Stimulated activated CD8-positive, alpha-beta memory T cell treated with anti-CD3 and anti-CD28 coated beads, Interleukin-2, amount 100 ng/mL, for 48 hours (primary cell): ENCODE measurements around the gene CBFA2T3.

Experiments
- DNase-seq, 2 donors: peaks; one replicate each; pipeline ENCODE4 v3.0.0-alpha.2; 2020; ENCODE audit warnings: low read depth in 2 of 2

Gene CBFA2T3

DNA sequence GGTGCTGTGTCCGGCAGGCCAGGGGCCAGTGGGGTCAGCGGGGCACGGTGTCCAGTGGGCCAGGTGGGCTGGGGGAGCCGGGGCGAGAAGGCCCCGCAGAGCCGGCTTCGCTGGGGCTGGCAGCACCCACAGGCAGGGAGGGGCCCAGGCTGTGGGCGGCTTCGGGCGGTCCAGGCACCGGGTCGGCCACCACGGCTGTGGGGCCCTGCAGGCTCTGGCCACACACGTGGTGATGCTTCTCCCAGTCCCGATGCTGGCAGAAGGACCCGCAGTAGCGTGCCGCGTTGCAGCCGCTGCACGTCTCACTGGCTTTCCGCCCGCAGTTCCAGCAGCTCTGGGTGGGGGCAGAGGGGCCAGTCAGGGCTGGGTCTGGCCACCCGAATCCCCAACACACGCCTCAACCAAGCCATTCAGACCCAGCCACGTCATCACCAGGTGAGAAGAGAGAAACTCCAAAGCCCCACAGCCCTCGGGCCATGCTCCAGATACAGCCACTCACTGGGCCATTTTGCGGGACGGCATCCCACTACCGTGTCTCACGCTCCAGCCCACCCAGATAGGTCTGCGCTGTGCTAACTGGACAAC, 100.0 kb downstream of the CBFA2T3 start:
- DNase-seq: no peak

DNA sequence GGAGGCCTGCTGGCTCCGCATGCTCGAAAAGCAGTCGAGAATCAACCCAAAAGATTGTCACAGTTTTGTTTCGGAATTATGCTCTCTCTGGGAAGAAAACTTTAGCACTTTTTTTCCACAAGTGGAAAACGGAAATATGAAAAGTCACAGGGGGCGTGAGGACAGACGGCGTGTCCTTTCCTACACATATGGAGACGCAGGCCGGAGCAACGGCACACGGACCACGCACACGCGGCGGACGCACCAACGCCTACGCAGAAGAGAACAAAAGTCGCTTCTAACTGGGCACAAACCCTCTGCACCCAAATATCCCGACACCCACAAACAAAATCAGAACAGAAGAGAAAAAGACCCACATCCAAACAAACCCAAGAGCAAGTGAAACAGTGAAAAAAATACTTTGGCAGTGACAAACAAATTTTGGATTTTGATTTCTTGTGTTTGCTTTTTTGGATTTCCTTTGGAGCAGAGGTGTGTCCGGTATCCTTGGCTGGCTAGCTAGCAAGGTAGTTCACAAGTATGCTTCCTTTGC, 101.2 kb downstream of the CBFA2T3 start:
- no peak for DNase-seq

DNA sequence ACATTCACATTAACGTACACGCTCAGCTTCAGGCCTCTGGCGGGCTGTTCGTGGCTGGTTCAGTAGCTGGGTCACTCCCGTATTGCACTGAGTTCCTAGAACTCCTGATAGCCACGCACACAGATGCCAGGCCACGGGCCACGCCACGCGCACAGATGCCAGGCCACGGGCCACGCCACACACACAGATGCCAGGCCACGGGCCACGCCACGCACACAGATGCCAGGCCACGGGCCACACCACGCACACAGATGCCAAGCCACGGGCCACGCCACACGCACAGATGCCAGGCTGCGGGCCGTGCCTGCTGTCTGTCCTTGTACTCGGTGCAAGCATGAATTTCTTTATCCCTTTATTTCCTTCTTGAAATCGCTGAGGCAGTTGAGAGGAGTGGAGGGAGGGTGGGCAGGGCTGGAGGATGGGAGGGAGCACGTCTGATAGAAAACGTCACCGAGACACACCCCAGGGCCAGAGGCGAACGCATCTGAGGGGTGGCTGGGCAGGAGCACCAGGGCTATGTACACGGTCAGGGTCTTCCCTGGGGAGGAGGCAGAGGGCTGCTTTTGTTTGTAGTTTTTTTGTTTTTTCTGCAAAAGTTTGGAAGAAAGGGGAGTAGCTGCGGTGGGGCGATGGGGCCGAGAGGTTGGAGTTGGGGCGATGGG, 101.9 kb downstream of the CBFA2T3 start:
- DNase-seq: no peak

DNA sequence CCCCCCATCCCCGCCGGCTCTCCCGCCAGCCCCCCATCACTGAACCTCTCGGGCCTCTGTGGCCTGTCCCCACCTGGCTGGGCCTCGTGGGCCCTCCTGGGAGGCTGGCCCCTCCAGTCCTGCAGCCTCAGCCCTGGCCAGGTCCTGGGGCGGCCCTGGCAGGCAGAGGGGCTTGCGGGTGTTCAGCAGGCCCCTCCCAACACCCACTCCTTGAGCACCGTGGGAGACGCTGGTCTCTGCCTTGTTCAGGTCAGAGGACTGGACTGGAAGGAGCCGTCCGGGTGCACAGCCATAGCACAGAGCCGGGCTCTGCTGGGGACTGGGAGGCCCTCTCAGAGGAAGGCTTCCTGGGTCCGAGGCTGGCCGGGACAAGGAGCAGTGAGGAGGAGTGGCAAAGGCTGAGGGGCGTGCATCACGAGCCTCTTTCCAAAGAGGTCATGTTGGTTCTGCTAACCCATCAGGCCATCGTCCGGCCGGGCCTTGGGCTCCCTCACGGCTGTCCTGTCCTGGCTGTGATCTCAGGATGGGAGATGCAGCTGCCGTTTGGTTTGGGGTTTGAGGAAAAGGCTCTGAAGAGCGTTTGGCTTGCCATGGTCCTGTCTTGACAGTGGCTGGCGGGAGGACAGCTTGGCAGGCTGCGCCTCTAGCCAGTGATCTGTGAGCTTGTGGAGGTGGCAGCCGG, 104.2 kb downstream of the CBFA2T3 start:
- no peak for DNase-seq

DNA sequence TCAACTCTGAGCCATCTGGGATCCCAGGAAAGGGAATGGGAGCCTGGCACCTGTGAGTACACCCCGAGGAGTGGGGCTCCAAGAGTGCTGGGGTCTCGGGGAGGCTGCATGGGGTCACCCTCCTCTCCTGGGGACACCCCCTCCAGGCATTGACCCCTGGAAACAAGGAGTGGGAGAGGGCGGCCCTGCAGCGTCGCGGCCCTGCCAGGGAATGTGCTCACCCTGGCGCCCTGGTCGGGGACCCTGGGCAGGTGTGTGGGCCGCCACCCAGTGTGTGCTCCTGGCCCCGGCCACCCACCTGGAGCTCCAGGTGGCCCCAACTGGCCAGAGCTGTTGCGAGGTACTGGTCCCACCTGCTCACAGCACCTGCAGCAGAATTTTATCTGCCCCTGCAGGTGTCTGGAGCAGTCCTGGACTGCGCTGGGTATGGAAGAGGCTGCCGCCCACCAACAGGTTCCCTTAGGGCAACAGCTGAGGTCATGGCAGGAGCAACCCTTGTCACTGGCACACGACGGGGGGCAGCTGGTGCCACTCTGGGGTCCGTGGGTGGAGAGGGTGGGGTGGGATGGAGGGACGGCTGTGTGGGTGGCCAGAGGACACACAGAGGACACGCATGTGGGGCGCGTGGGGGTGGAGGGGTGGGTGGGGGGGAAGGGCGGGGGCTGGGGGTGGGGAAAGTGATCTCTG, 105.1 kb downstream of the CBFA2T3 start:
- no peak for DNase-seq

DNA sequence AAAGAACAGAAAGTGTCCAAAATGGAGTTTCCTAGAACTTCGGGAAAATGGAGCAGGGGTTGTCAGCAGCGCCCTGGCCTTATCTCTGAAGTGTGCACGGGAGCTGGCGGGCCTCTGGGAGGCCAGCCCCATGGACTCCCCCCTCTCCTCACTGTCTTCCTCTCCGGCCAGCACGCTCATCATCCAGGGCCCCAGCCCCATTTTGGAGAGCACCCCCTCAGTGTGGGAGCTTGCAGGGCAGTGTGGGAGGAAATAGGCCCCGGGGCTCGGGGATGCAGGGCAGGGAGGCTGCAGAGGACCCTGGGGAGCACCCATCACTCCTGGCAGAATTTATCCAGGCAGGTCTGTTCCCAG, 105.7 kb downstream of the CBFA2T3 start:
- no peak for DNase-seq

DNA sequence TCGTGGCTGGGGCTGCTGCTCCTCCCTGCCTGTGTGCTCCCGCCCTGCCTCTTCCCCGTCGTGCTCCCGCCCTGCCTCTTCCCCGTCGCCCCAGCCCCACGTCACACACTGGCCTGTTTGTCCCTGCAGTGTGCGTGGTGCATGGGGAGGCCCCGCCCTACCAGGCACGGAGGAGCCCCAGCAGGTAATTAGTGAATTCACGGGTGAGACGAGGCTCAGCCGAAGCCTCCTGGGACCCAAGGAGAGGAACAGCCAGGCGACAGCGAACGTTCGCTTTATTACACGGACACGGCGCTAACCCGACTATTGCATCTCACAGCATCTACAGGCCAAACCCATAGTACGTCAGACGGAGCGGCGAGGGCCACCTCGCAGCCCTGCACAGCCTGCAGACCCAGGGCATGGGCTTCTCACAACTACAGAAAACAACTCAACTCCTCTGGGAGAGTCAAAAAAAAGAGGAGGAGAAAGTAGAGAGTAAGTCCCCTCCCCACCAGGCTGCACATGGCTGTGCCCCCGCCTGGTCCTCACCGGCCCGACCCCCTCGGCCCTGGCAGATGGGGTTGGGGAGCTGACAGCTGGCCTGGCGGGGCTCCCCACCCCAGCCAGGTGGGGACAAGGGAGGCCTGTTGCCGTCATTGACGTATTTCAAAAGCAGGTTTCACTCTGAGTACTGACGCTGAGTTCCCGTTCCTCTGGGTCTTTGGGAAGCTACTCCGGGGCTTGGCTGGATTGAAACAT, 106.2 kb downstream of the CBFA2T3 start:
- no peak for DNase-seq

DNA sequence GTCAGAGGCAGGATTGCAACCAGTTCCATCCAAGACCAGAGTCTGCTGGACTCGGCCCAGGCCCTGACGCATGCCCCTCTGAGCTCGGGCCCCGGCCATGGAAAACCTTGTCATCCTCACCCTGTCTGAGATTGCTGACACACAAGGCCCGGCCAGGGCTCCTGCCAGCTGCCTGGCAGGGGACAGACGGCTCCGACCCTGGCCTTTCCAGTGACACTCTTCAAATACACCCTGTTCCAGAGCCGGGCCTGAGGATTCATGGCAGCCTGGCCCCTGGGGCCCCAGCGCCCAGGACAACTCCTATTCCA, 107.4 kb downstream of the CBFA2T3 start:
- no peak for DNase-seq

DNA sequence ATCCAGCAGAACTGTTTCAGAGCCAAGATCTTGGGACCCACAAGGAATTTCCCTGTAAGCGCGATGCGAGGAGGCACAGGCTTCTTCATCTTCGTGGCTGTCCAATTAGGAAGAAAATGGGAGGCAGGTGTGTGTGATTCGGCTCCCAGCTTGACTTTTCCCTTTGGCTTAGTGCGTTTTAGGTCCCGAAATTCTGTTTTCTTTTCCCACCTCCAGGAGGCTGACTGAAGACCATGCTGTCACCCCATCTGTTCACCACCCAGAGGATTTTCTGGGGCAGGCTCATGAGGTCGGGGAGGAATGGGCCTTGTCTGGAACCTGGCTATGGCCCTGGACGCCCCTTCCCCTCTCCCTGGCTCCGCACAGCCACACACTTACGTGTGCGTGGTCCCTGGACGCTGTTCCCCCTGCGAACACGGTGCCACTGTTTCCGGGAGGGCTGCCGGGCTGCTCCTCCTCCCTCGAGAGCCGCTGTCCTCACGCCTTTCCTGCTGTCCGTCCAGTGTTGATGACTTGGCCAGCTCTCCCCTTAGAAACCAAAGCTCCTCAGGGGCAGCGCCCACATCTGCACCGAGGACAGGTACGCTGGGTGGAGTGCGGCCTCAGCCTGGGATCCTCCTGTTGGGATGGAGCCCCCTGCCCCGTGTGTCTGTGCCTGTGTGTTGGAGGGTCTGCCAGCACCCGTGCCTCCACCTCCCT, 107.9 kb downstream of the CBFA2T3 start:
- DNase-seq: no peak

DNA sequence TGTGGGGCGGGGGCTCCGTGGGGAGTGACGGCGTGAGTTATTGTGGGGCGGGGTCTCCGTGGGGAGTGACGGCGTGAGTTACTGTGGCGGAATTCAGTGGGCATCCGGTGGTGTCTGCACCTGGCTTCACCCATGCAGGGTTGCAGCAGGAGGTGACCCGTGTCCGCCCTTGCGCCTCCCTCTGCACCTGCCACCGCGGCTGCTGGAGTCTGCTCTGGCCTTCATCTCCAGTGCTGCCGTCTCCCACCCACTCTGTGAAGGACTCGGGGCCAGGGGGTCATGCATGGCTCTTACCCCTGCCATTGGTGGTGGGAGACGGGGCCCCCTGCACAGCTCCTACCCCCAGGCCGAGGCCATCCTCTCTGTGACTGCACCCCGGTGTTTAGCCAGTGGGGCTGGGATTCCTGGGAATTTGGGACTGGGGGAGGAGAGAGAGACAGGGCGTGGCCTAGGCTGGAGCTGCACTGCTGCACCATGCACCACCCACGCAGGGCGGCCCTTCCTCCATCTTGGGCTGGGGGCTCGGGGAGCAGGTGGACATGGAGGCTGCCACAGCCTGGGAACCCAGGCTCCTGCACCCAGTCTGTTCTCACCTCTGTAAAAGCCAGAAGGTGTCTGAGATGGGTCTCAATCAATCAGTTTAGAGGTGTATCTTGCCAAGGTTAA, 109.3 kb downstream of the CBFA2T3 start:
- DNase-seq: no peak

DNA sequence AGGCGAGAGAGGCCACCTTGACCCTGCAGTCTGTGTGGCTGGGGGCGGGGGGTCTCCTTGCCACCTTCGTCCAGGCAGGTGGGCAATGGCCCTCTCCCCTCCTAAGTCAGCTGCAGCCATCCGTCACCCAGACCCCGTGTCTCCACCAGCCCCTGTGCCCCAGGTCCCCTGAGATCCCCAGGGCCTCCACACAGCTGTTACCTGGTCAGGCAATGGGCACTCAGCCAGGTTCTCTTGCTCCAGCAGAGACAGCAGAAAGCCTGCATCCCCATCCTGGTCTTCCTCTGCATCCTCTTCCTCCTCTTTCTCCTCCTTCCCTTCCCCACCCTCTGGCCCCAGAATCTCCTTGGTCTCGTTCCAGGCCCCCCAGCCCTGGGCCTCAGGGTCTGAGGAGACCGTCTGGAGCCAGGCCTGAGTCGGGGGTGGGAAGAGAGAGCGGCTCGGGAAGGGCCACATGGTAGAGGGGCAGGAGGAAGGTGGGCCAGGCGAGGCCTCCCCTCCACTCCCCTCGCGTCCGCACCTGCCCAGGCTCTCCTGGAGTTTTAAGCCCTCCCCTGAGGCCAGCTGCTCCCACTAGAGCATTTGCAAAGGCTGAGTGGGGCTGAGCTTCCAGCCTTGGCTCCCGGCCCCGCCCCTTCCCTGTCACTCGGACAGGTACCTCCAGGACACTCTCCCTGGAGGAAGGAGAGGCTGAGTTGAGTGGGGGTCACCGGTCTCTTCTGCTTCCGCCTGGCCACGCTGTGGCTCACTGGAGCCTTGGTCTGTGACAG, 110.7 kb downstream of the CBFA2T3 start, which contains the start of gene PABPN1L:
Gene PABPN1L, minus strand, starts transcription at position 510 of the 770 bp plus-strand sequence. Its CDS starts 54 bp downstream, at position 456.
- DNase-seq: no peak

DNA sequence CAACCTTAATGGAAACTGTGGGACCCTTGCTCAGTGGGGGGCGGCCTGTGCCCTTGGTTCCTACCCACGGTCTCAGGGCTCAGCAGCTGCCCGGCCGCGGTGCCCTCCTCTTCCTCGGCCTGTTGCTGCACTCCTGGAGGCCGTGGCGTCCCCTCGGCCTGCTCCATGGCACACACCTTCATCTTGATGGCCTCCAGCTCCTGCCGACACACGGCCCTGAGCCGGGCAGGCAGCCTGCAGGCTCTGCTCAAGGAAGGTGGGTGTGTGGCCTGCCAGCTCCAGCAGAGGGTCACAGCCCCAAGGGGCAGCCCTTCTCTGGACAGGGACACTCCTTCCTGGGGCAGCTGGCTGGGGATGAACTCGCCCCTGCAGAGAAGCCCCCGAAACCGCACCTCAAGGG, 111.3 kb downstream of the CBFA2T3 start:
- no peak for DNase-seq

DNA sequence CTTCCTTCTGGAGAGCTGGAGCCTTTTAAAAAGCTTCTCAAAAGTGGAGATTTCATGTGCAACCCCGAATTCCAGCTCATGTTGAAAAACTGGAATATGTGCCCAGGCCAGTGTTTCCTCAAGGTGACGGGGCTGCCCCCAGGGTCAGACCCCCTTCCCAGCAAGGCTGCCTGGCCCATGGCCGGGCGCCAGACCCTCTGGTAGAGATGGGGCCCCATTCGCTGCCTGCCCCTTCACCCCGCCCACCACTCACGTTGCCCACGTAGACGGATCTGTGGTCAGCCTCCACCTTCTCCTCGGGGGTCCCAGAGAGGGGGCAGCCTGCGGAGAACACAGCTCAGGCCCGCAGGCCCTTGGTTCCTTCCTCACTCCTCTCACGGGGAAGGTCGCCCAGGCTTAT, 111.7 kb downstream of the CBFA2T3 start:
- no peak for DNase-seq

DNA sequence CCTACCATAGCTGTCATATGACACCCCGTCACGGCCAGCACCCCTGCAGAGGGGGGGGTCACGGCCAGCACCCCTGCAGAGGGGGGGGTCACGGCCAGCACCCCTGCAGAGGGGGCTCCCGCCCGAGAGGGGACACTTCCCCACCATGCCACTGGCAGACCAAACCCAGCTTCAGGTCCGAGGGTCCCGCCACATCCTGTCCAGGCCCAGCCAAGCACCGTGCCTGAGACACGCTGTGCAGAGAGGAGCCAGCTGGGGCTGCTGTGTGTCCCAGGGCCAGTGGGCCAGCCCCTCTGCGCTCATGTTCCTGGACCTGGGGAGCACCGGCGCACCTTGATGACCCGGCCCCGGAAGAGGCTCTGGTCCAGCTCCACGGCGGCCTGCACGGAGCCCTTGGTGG, 112.5 kb downstream of the CBFA2T3 start:
- no peak for DNase-seq

DNA sequence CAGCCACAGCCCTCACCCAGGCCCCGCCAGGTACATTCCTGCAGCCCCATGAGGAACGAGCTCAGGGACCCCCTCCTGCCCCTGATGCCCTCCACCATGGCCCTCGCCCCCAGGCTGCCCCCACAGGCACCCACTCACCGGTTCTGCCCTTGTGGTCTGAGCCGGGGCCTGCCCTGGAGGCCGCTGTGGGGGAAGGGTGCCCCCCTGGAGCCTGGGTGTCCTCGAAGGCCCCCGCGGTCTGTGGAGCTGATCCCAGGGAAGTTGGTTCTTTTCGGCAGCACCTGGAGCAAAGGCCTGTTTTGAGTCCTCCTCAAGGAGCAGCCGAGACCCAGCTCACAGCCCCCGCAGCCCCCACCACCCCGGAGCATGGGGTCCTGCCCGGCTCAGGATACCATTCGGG, 112.9 kb downstream of the CBFA2T3 start:
- no peak for DNase-seq

DNA sequence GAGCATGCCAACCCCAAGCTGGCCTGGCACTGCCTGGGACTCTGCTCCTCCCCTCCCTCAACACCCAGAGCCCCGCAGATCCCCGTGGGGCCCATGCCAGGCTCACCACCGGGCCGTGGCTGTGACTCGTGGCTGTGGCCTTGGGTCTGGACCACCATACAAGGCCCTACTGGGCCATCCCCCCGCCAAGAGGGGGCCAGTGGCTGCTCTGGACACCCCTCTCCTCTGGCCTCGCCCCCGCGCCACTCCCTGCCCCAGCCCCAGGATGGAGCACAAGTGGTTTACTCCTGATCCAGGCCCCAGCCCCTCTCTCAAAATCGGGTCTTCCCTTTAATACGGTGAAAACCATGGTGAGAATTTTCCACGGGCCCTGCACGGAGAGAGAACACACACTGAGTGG, 113.6 kb downstream of the CBFA2T3 start:
- no peak for DNase-seq

DNA sequence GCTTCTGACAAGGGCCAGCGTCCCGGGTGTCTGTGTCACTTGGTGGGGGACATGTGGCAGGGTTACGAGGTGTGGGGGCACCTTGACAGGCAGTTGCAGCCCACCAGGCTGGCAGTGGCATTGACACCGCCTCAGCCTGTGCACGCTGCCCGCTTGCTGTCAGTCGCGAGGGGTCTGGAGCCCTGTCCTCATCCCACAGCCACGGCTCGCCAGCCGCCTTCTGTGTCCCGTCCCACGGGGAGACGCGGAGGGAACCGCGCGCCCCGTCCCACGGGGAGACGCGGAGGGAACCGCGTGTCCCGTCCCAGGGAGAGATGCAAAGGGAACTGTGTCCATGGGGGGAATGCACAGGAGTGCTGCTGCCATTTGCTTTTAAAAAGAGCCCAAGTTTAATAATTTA, 114.0 kb downstream of the CBFA2T3 start:
- no peak for DNase-seq

DNA sequence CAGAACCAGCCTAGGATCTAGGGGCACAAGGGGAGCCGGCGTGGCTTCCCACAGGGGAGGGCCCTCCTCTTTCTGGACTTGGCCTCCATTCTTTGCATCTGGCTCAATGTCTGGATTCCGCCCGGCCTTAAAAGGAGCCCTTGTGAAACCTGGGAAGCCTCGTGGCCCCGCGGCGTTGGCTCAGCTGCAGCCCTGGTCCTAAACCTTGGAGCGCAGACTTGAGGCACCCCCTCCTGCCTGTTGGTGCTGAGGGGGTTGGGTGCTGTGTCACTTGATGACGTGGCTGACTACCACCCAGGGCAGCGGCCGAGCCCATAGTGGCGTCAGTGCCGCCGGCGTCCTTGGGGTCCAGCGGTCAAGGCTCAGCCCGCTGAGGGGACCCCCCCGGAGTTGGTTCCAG, 115.6 kb downstream of the CBFA2T3 start:
- no peak for DNase-seq

DNA sequence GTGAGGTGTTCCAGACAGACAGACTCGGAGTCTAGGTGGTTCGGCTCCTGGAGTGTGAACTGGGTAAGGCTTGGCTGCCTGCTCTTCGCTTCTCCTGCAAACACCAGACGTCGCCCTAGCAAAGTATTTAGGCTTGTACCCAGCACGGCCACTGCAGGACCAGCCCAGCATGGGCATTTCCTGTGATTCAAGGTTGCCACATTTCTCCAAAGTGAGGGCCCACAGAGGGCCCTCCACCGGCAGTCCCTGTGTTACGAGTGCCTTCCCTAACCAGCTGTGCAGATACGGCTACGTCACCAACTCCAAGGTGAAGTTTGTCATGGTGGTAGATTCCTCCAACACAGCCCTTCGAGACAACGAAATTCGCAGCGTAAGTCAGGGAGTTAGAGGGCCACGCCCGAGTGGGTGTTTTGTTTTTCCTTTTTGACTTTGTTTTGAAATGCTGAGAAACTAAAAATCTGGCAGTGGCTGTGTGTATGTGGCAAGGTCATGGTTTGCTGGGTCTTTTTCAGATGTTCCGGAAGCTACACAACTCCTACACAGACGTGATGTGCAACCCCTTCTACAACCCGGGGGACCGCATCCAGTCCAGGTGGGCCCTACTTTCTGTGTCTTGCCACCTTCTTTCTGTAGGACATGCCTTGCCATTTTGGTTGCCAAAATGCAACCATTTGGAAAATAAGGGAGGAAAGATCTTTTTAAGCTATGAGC, 117.5 kb downstream of the CBFA2T3 start:
- DNase-seq: no peak
